ENCODE results near the gene CNTN3. TPM values are rescaled to one million over a fixed set of nuclear protein-coding genes. Genes with fewer than 3 reads are reported as not detected.

The CNTN3 gene
- total RNA-seq: 1.3 TPM
- long read RNA-seq, partial matches to known transcripts: 1 of 2 reads
- long read RNA-seq, other reads (novel, unspliced or antisense): 1 of 2 reads

DNA sequence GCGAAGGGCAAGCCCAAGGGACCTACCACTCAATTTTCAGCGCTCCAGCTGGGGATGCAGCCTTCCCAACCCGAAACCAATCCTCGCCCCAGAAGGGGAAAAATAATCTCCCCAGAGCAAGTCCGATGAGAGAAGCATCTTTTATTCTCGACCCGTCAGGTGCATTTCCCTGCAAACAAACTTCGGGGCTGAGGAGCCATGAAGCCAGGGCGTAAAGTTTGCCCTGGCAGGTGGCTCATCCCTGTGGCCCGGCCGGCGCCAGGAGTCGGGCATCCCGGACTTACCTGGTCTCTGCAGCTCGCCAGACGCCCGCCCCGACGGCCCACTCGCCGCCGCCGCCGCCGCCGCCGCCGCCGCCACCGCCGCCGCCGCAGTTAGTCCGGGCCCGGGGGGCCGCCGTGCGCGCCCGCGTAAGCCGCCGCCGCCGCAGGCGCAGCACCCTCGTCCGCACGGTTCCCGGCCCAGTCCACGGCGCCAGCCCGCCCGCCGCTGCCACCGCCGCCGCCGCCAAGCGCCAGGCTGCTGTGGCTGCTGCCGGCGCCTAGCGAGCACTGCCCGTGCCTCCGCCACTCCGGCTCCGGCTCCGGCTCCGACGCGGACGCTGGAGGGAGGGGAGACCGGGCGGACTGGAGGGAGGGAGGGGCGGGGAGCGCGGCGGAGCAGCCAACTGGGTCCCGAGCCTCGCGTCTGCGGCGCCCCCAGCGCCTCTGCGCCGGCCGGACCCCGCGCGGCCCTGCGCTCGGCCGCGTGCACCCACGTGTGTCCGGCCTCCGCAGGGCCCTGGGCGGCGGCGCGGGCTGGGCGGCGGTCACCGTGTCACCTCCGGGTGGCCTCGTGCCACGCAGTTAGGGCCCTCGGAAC is at the start of gene CNTN3:
Gene CNTN3 (minus strand): TSS at position 553 of the 861 bp plus-strand sequence. CDS start 93,547 bp downstream, outside the sequence.
- intact Hi-C loops (cut with DNase I): no loop called here

GRCh38 chr3:74663178-74663577 is 48.7 kb upstream of the CNTN3 start:
- no peak for DNase-seq (ENCODE audit: low spot score)
- intact Hi-C loops (cut with DNase I): no loop called here

More for the DNA sequence above, at the start of gene CNTN3:
- no peak for DNase-seq (ENCODE audit: low spot score)

- intact Hi-C loops (cut with DNase I): no loop called here
- no peak for DNase-seq (ENCODE audit: low spot score)
These were observed 47.2 kb upstream of the CNTN3 start for GRCh38 chr3:74661672-74662071.

DNA sequence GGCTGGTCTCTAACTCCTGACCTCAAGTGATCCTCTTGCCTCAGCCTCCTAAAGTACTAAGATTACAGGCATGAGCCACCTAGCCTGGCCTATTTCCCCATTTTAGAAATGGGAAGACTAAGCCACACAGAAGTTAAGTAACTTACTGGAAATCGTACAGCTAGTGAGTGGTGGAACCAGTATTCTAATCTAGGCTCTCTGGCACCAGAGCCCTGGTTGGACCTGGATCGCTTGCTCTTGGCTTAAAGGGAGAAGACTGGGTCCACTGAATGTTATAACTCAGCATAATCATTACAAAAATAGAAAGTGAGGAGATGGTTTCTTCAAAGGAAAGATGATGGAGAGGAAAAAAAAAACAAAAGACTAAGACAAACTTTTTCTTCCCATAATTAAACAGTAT is 37.4 kb upstream of the CNTN3 start:
- DNase-seq (ENCODE audit: low spot score): no peak

GRCh38 chr3:74651292-74651691 is 36.8 kb upstream of the CNTN3 start:
- intact Hi-C loops (cut with DNase I): no loop called here
- no peak for DNase-seq (ENCODE audit: low spot score)

More for the DNA sequence above, 37.4 kb upstream of the CNTN3 start:
- intact Hi-C loops (cut with DNase I): no loop called here

GRCh38 chr3:74648107-74648506 is 33.6 kb upstream of the CNTN3 start:
- intact Hi-C loops (cut with DNase I): loop anchor here (5.0 kb wide), 1 partner anchor 44 kb away; no protein-coding TSS in a partner anchor

DNA sequence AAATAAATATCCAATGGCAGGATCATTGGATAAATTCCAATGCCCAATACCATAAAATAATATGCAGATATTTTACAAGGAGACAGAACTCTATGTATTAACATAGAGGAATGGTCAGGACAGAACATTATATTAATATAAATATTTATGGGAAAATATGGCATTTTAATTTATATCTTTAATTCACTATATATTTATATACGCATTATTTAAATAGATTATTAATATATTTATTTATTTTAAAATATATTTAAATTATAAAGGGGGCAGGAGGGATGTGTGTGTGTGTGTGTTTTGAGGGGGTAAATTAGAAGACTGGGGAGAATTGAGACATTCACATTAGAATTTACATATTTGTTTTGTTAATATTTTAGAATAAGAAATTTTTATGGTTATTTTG is 31.6 kb upstream of the CNTN3 start:
- intact Hi-C loops (cut with DNase I): loop anchor here (5.0 kb wide), 1 partner anchor 46 kb away; no protein-coding TSS in a partner anchor
- no peak for DNase-seq (ENCODE audit: low spot score)

More at GRCh38 chr3:74648107-74648506, 33.6 kb upstream of the CNTN3 start:
- DNase-seq (ENCODE audit: low spot score): no peak

- DNase-seq (ENCODE audit: low spot score): no peak
- intact Hi-C loops (cut with DNase I): no loop called here
These were observed 29.2 kb upstream of the CNTN3 start for GRCh38 chr3:74643636-74644035.

GRCh38 chr3:74642876-74643275 is 28.4 kb upstream of the CNTN3 start:
- no peak for DNase-seq (ENCODE audit: low spot score)
- intact Hi-C loops (cut with DNase I): no loop called here

GRCh38 chr3:74640211-74640610 is 25.8 kb upstream of the CNTN3 start:
- DNase-seq (ENCODE audit: low spot score): no peak
- intact Hi-C loops (cut with DNase I): no loop called here

GRCh38 chr3:74639681-74640080 is 25.2 kb upstream of the CNTN3 start:
- intact Hi-C loops (cut with DNase I): no loop called here
- DNase-seq (ENCODE audit: low spot score): no peak

GRCh38 chr3:74636981-74637380 is 22.5 kb upstream of the CNTN3 start:
- intact Hi-C loops (cut with DNase I): no loop called here
- no peak for DNase-seq (ENCODE audit: low spot score)

DNA sequence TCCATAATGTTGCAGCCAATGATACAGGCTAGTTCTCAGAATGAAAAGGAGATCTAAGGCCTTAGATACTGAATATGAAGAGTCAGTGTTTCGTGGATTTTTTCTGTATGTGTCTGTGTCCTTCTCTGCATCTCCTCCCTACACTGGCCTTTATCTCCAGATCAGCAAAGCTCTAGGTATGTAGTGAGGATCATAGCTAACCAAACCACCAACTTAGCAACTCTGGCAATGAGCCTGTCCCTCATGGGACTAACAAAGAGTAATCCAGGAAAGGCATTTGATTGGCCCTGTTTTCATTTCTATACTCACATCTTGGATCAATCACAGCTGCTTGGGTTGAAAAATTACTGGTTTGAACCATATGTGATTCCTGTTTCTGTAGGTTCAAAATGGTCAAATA is 18.6 kb upstream of the CNTN3 start:
- intact Hi-C loops (cut with DNase I): no loop called here

DNA sequence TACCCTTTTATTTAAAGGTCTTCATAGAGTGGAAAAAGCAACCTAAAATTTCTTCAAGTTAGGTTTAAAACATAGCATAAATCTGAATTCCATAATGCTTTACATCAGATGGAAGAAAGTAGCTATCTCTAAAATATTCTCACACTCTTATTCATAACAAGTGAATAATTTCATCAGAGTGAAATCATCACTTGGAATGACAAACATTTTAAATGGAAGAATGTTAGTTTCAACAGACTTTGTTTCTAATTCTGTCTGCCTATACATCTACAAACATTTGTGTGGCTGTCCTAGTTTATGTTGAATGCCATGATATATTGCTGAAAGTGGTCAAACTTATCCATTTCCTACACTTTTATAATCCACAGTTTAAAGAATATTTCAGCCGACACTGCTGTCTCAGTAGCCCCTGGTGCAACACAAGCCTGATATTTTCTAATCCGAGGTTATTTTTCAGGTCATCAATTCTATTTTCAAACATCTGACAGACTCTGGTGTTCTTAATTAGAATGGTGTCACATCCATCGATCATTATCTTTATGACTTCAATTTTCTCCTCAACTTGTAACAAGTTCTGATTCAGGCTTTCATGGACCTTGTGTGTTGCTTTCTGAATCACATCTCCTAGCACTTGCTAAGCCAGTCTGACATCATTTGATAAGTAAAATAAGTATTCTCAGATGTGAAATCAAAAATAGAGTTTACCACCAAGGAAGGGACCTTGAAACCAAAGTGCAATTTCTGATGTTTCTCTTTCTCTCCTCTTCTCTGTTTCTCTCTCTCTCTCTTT is 17.1 kb upstream of the CNTN3 start:
- intact Hi-C loops (cut with DNase I): no loop called here
- no peak for DNase-seq (ENCODE audit: low spot score)

More for the DNA sequence above, 18.6 kb upstream of the CNTN3 start:
- no peak for DNase-seq (ENCODE audit: low spot score)

DNA sequence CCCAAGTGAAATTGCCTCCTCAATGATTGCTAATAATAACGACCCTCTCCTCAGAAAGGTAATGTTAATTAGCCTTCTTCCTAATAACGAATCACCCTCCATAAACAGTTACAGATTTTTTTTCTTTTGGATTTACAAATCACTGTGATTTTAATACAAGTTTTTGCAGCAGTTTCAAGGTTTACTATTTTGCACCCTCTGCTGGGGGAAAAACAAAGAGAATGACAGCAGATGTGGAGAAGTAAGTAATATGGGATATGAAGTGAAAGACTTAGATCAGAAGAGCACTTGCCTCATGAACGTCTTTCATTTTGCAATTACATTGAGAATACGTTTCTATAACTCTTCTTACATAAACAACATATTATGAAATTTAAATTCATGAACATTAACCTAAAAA is 16.1 kb upstream of the CNTN3 start:
- DNase-seq (ENCODE audit: low spot score): no peak
- intact Hi-C loops (cut with DNase I): no loop called here

DNA sequence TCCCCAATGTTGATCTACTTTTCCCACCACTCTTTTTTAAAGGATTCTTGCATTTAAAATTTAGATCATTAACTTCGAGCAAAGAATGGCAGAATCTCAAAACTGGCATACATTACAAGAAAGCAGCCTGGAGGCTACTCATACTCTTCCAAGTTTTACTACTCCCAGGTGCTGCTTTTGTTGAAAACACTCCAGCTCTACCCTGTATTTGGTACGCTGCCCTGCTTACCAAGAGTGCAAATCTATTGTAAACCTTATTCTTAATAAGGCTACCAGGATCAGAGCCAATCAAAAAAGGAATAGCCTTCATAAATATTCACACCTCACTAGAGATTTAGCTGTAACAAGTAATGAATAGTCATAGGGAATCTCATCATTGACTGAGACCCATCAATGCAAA is 11.6 kb upstream of the CNTN3 start:
- intact Hi-C loops (cut with DNase I): no loop called here
- DNase-seq (ENCODE audit: low spot score): no peak

DNA sequence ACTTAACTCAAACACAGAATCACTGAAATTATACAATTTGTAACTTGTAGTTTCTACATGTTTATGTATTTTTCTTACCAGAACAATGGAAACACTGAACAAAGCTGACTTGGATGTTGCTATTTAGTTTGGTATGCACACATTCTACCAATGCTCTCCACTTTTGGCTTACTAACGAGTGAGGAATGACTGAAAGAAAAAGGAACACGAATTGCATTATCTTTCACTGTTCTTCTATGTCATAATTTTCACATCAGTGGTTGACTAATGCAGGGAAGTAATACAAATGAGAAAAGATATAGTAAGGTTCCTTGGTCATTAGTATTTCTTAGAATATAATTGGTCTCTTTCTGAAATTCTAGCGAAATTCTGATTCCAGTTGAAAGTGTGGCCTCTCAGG is 9.8 kb upstream of the CNTN3 start:
- intact Hi-C loops (cut with DNase I): no loop called here
- DNase-seq (ENCODE audit: low spot score): no peak

DNA sequence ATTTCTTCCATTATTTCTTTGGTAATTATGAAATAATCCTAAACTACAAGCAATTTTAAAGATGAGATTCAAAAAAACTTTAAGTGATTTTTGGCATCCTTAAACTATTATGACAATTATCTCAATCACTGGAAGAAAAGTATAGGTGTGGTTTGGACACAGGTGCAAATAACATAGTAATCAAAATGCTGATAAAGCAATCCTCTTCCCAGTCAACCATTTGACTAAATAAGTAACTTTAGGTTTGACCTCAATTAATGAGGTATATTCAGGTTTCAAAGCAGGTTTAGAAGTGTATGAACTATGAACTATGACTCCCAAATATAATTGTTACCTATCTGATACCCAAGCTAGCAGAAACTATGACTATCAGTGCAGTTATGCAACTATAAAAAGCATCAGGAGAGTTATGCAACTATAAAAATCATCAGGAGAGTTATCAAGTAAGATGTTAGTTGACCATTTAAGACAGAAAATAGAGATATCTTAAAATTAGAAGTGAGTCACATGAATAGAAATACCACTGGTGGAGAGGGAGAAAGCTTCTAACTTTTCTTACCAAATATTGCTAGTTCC is 8.9 kb upstream of the CNTN3 start:
- intact Hi-C loops (cut with DNase I): no loop called here
- DNase-seq (ENCODE audit: low spot score): no peak

DNA sequence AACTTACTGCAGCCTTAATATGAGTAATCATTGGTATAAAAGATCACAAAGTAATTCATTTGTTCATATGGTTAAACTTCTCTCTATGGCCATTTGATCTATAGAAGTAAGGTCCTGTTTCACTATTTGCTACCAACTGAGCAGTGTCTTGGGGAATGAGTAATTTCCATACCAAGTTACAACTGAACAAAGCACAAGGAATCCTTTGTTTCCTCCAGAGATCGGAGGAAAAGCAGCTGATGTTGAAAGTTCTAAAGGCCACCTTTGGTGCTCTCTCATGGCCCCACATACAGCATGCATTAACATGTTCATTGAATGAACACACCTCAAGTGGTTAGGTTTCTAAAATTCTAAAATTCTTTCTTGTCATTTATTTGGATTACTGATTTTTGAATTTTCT is 7.1 kb upstream of the CNTN3 start:
- no peak for DNase-seq (ENCODE audit: low spot score)
- intact Hi-C loops (cut with DNase I): no loop called here

- DNase-seq (ENCODE audit: low spot score): no peak
These were observed 3.3 kb upstream of the CNTN3 start for GRCh38 chr3:74617776-74618175.

More at GRCh38 chr3:74617776-74618175, 3.3 kb upstream of the CNTN3 start:
- intact Hi-C loops (cut with DNase I): no loop called here

All from cardiac septum (tissue), 1 donor.